Transverse colon (tissue), 4 donors: ENCODE data around the gene MYO16.

Source experiments
- CTCF ChIP-seq, 5 experiments: fragments of 200-600 bp in 3 of 5; fragments of 450-650 bp in 2 of 5; sonication (generic) in 3 of 5; IDR thresholded peaks; 1 replicate in 2 of 5; 2 replicates in 3 of 5; pipeline ENCODE4 v1.5.1; 2016 to 2017; ENCODE audit warnings: antibody characterized with exemption in 5 of 5, inconsistent platforms in 3 of 5, mild to moderate bottlenecking in 2 of 5, moderate library complexity in 1 of 5
- EP300 ChIP-seq: sonication (generic); formaldehyde crosslinking; IDR thresholded peaks from one replicate; pipeline ENCODE4 v1.6.1; 2017; ENCODE audit warnings: antibody characterized with exemption, low read depth
- POLR2A ChIP-seq: fragments of 450-650 bp; IDR thresholded peaks from one replicate; pipeline ENCODE4 v1.6.1; 2016; ENCODE audit warnings: antibody characterized with exemption, mild to moderate bottlenecking, moderate library complexity
- POLR2AphosphoS5 ChIP-seq, 3 donors: sonication (generic); formaldehyde crosslinking; IDR thresholded peaks; one replicate each; pipeline ENCODE4 v1.6.1; 2016; ENCODE audit warnings: antibody characterized with exemption in 3 of 3

DNA sequence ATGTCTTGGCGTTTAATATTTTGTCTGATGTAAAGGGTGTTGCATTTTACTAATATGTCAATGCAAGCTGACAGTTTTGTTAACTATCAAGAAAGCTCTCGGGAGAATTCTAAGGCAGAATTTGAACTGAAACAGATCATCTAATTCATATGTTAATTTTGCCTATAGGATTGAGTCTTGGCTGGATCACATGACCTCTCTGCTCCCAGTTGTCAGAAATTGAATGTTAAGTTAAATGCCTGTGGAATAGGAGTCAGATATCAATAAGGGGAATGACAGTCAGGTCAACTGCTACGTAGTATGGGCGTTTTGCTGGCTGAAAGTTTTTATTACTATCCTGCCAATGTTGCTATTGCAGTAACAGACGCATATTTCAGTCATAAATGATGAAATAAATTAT is 358.5 kb downstream of the MYO16 start:
- no peak for TF ChIP-seq CTCF (IDR thresholded peaks at IDR 0.05)
- no peak for TF ChIP-seq POLR2A
- no peak for TF ChIP-seq EP300
- TF ChIP-seq POLR2AphosphoS5 (IDR thresholded peaks at IDR 0.05) = no peak
